NOMO-1 (cell line): ENCODE measurements around the gene HSPBAP1.

ENCODE experiments used
- DNase-seq, 2 experiments: peaks; one replicate each; lab custom pipeline; 2025; ENCODE audit not compliant: unreplicated experiment in 2 of 2; lab: John Stamatoyannopoulos, UW

HSPBAP1 gene

DNA sequence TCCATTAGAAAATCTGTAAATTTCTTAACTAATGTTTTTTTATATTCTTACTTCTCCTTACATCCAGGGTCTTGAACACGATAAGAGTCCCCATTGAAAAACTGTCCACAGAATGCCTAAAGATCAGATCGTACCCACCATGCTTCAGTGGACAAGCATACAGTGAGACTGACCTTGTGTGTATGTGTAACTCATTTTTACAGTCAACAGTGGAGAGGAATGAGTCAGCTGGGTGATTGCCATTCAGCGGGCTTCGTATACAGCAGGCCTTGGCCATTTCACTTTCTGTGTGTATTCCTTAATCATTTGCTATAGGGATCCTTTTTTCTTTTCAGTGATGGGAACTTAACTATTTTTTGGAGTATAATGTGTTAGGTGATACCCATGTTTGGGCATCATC lies 102.4 kb downstream of the HSPBAP1 start:
- no peak for DNase-seq

DNA sequence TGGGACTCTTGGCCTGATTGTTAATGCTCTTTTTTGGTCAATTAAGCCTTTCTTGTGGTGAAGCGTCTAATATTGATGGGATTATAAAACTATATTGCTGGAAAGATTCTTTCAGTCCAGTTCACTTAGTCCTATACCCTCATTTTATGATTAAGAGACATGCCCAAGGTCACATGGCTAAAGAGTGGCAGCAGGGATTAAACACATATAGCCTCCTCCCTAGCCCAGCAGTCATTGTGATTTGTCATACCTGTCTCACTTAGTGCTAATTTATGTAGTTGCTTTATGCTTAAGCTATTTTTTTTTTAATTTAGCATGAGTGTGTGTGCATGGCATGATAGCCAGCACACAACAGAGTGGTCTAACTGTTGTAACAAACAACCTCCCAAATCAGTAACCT lies 103.5 kb downstream of the HSPBAP1 start:
- DNase-seq: no peak
